Neural progenitor cell (in vitro differentiated cells): ENCODE data around the gene TRAPPC2L.

Experiments
- EZH2 ChIP-seq: fragments of 200-600 bp; sonication (generic); IDR thresholded peaks from 2 replicates; pipeline ENCODE4 v1.6.1; 2017; ENCODE audit warnings: antibody characterized with exemption, mild to moderate bottlenecking, moderate library complexity
- EZH2phosphoT487 ChIP-seq: fragments of 200-600 bp; sonication (generic); IDR thresholded peaks from 2 replicates; pipeline ENCODE4 v1.6.1; 2017; ENCODE audit warnings: antibody characterized with exemption
- TF ChIP-seq, protein P1 (sequence below): fragments of 200-600 bp; sonication (generic); IDR thresholded peaks from 2 replicates; pipeline ENCODE4 v1.5.1; 2017; ENCODE audit warnings: antibody characterized with exemption, mild to moderate bottlenecking

DNA sequence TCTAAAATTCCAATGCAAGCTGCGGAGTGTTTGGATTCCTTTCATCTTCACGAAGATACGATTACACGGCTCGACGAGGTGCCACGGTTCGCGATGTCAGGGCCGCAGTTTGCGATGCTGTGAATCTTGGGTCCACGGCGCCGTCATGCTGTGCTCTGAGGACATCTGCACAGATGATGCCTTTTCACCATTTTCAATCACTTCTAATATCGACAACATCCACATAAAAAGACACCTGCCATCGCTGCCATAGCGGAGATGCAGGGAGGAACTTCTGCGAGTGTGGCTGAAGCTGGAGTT is 38.4 kb upstream of the TRAPPC2L start:
- TF ChIP-seq EZH2phosphoT487 (no peak), EZH2 (no peak)
- TF ChIP-seq, protein P1, sequence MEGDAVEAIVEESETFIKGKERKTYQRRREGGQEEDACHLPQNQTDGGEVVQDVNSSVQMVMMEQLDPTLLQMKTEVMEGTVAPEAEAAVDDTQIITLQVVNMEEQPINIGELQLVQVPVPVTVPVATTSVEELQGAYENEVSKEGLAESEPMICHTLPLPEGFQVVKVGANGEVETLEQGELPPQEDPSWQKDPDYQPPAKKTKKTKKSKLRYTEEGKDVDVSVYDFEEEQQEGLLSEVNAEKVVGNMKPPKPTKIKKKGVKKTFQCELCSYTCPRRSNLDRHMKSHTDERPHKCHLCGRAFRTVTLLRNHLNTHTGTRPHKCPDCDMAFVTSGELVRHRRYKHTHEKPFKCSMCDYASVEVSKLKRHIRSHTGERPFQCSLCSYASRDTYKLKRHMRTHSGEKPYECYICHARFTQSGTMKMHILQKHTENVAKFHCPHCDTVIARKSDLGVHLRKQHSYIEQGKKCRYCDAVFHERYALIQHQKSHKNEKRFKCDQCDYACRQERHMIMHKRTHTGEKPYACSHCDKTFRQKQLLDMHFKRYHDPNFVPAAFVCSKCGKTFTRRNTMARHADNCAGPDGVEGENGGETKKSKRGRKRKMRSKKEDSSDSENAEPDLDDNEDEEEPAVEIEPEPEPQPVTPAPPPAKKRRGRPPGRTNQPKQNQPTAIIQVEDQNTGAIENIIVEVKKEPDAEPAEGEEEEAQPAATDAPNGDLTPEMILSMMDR: no peak
